HG03280 (cell line): ENCODE data around the gene ITGB1.
"Not testable (repeated sequence)": the region's sequence is repeated elsewhere in the genome, so short reads cannot be mapped to it uniquely, and the experiment has no call there.

Source experiments
- ATAC-seq: cut with Tn5 transposase; IDR thresholded peaks from one replicate; pipeline ENCODE4 v1.9.1; 2021; ENCODE audit warnings: mild to moderate bottlenecking, moderate library complexity; ENCODE audit not compliant: unreplicated experiment

ITGB1 gene

DNA sequence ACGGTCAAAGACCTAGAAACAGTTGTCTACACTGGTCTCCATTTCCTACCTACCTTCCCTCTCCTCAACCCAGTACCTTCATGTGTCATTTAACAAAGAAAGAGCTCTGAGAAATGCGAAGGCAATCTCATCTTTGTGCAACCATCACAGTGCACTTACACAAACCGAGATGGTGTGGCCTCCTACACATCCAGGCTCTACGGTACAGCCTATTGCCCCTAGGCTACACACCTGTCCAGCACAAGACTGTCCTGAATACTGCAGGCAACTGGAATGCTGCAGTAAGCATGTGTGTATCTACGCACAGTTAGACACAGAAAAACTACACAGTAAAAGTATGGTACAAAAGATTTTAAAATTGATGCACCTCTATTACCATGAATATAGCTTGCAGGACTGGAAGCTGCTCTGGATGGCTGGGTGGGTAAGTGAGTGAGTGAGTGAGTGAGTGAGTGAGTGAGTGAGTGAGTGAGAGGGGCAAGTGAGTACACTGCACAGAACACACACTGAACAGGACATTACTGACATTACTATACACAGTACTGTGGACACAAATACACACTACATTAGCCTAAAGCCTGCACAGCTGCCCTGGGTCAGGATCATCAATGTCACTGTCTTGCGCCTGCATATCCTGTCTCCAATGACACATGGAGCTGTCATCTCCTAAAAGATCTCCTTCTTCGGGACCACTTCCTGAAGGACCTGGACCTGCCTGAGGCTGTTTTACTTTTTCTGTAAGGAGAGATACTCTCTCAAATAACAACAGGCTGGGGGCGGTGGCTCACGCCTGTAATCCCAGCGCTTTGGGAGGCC is 18.5 kb downstream of the ITGB1 start:
- ATAC-seq, result no peak

DNA sequence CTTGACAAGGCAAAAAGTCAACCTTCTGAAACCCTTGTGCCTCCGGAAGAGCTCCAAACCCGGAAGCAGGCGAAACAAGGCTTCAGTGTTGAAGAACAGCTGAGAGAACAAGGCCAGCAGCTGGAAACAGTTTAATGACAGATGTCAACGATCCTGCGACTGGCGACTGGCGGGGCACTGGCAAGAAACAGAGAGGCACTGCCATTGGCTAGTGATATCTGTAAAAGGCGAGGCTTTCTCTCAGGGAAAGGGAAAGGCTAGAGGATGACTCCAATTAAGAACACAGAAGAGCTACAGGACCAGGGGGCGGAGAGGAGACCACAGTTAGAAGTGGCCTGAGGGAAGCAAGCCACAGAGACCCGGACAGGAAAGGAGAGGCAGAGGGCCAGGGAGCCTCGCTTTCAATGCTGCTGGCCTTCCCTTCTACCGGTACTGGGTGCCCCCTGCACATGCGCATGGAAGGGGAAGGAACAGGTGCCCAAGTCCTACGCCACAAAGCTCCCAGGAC is 19.4 kb downstream of the ITGB1 start:
- no peak for ATAC-seq

DNA sequence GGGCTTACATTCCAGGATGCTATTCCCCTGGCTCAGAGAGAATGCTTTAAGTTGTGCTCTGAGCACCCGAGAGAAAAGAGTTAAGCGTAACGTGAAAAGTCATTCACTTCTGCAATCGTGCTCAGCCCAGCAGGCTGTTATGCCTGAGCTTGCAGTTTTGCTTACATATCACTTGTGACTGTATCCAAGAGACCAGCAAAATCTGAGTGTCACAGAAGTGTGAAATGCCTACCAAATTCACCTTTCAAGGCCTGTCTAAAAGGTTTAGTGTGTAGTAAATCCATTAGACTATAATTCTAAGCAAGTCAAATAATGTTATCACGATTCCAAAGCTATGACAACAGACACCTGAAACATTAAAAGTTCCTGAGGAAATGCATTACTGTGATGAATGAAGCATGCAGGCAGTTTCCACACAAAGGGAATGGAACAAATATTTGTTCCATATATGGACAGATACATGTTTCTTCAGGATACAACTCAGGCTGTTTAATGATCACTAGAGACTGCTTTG is 20.1 kb downstream of the ITGB1 start:
- ATAC-seq, result no peak

DNA sequence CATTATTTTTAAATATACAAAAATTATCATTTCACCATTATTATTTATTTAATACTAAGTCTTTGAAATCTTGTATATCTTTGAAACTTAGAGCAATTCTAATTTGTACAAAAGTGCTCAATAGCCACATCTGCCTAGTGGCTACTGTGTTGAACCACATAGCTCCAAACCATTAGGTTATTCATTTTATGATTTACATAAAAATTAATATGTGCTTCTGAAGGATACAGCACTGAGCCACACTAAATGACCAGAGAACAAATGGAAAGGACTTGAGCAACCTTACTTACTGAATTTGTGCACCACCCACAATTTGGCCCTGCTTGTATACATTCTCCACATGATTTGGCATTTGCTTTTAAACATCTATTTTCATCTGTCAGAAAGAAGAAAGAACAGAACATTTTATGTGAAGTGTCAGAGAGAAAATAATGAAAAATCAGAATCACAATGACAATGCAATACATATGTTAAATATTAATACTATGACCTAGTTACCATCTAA is 25.8 kb downstream of the ITGB1 start:
- no peak for ATAC-seq

DNA sequence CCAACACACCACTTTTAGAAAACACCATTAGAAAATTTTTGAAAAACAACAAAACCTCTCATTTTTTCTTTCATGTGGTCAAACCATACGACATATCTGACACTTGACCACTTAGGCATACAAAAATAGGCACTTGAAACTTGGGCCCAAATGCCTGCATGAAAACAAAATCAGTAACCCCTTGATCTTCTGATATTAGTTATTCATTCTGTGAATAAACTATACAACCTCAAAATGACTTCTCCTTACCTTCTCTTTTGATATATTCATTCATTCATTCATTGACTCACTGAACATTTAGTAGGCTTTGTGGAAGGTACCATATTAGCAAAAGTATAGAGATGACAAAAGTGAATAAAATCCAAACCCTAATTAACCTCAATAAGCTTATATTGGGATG is 26.4 kb downstream of the ITGB1 start:
- ATAC-seq, result no peak

DNA sequence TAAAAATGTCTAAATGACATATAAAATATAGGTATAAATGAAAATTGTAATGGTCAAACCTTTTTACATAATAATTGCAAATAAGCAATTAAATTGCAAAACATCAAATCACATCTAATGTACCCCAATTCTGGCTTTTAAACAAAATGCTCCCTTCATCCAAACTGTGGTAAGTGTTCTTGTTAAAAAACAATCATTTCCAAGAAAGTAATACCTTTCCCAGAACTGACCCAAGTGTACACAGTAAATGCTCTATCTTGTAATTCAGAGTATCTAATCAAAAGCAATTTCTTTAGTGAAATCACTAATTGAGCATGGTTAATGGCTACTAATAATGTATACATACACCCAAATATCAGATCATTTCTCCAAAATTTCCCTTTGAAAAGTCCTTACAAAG is 28.0 kb downstream of the ITGB1 start:
- no peak for ATAC-seq

DNA sequence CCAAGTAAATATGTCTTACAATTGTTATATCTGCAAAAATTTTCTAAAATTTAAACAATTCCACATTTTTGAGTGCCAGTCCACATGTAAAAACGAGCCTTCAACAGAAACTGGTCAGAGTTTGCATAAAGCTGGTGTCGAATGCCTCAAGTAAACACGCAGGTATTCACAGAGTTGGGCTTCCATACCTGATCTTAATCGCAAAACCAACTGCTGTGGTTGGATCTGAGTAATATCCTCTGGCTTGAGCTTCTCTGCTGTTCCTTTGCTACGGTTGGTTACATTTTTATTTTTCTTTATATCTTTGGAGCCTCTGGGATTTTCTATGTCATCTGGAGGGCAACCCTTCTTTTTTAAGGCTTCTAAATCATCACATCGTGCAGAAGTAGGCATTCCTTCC is 28.4 kb downstream of the ITGB1 start:
- ATAC-seq, result no peak

DNA sequence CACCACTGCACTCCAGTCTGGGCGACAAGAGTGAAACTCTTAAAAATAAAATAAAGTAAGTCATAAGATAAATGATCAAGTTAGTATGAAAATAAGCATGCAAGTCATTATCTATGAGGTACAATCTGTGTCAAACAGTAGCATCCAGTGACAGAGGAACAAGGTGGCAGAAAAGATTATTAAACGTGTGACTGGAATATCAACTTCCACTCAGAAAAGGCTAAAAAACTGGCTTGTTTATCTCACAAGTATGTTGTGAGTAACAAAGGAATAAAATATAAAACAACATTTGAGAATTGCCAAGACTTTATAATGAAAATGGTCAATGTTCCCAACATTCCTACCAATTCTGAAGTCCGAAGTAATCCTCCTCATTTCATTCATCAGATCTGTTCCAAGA is 30.3 kb downstream of the ITGB1 start:
- no peak for ATAC-seq

DNA sequence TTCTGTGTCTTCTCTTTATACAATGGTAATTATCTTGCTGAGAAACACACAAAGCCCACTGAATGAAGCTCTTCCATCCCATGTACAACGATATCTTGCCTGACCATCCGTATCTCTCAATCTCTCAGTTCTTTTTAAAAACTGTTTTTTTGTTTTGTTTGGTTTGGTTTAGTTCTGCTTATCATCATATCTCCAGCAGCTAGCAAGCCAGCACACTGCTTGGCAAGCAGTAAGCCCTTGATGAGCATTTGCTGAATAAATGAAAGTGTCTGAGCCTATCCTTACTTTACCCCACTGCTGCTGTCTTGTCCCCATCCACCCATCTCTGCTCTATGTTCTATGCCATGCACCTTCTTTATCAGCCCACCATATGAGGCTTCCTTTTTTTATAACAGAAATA is 34.2 kb downstream of the ITGB1 start:
- no peak for ATAC-seq

DNA sequence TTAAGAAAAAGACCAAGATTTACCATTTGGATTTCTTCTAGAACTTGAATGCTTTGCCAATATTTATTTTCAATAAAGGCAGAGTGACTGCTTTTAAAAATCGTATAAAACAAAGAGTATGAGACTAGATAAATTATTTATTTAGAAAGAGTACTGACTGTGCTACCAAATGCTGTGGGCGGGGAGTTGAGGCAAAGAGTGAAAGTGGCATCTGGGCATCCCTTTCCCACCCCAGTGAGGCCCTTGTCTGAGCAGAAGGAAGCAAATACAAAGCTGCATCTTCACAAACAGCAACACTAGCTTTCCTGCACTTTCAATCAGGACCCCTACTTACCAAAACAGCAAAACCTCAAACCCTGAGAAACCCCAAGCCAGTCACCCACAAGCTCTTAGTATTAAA is 34.9 kb downstream of the ITGB1 start:
- no peak for ATAC-seq

DNA sequence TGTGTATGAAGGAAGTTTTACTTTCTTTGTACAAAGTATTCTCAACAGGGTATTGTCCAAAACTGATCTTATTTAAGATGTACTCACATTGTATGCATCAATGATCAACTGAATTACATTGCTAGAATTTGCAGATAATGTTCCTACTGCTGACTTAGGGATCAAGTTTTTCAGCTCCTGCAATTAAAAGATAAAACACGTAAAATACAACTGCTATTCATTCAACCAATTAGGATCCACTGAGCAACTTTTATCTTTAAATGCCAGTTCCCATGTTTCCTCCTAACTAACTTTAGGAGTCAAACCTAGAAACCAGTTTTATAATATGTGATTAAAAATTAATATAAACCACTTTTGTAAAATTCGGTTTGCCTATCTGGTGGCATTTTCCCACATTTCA is 35.9 kb downstream of the ITGB1 start:
- ATAC-seq, result no peak

DNA sequence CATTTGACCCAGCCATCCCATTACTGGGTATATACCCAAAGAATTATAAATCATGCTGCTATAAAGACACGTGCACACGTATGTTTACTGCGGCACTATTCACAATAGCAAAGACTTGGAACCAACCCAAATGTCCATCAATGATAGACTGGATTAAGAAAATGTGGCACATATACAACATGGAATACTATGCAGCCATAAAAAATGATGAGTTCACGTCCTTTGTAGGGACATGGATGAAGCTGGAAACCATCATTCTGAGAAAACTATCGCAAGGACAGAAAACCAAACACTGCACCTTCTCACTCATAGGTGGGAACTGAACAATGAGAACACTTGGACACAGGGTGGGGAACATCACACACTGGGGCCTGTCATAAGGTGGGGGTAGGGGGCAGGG is 40.2 kb downstream of the ITGB1 start:
- not testable (repeated sequence) for ATAC-seq

DNA sequence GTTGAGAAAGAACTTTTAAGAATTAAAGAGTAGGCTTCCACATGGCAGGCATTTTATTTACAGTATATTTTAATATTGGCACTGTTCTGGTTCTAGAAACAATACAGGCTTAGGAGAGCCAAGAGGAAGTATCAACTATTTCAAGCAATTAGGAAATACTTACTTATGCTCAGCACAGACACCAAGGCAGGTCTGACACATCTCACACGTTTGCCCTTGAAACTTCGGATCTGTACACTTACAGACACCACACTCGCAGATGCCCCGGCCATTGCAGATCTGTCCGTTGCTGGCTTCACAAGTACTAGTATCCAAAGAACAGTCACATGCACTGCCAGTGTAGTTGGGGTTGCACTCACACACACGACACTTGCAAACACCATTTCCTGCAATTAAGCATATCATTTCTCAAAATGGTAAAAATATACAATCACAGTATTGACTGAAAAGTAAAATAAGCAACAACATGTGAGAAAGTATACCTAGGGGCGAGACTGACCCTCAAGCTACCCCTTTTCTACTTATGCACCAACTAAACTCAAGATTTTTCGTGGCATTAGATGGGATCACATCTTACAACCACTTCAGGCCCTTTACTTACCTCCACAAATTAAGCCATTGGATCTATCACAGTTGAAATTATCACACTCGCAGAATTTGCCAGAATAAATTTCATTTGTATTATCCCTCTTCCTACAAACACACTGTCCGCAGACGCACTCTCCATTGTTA is 46.6 kb downstream of the ITGB1 start:
- ATAC-seq, result no peak

DNA sequence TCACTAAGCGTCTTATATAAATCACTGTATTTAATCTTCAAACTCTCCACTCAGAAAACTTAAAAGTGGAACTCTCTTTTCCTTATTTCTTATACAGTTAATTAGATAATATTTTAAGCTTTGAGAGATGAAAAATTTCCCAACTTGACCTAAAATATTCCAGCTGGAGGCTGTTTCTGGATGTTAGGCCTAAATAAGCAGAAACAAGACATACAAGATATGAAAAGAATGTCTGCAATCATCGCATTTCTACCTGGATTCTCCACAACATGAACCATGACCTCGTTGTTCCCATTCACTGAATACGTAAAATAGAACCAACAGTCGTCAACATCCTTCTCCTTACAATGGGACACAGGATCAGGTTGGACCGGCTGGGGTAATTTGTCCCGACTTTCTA is 48.1 kb downstream of the ITGB1 start:
- not testable (repeated sequence) for ATAC-seq

DNA sequence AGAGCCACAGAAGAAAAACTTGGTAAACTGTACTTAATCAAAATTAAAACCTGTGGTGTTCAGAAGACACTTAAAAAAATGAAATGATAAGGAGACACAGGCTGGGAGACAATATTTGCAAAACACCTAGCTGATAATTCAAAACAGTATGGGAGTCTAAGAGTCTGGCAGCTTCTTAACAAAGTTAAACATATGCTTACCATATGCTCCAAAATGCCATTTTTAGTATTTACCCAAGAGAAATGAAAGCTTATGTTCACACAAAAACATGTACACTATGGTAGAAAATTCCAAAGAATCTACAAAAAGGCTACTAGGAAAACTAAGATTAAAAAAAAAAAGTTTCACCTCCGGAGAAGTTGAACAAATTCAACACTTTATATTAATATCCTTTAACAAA is 48.6 kb downstream of the ITGB1 start:
- ATAC-seq, result no peak

DNA sequence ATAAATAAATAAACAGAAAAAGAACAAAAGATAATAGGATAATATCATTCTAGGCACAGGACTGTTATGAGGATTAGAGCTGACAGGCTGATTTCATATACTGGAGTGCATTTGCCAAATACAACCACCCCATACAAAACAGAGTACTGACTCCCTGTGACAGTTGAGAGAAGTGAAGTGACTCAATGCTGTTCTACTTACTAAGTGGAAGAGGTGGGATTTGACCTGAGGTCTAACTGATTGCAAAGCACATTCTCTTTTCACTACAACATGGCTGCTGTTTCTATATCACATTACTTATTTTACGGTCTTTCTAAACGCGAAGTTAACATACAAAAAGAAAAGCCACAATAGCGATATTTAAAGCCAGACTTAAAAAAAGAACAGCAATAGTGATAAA is 51.4 kb downstream of the ITGB1 start:
- no peak for ATAC-seq

DNA sequence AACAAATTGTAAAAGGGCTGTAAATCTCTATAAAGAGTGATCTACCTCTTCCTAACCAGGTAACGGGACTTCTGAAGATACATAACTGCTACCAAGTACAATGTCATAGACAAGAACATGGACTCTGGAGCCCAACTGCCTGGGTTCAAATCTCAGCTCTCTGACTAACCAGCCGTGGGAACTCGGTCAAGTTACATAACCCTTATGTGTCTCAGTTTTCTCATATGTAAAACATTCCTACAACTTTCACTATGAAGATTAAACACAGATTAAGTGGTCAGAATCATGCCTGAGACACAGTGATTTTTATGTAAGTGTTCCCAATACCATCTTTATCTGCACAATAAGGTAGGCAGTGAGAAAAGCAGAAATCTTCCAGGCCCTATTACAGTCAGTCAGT is 52.6 kb downstream of the ITGB1 start:
- ATAC-seq, result no peak

DNA sequence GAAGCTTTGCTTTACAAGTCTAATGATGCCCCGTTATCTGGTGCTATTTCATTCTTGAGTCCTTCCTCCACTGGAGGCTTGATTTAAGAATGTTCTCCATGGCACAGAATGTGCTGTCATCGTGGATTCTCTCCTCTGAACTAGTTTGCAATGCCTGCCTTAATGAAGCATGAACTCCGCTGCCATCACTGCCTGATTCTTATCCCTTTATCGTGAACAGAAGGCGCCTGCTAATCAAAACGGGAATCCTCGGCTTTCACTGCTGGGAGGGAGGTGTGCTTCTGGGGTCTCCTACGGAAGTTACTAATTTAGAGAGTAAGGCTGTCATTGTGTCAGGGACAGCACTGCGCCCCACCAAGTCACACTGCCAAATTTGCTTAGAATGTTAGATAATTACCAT is 56.2 kb downstream of the ITGB1 start:
- no peak for ATAC-seq

DNA sequence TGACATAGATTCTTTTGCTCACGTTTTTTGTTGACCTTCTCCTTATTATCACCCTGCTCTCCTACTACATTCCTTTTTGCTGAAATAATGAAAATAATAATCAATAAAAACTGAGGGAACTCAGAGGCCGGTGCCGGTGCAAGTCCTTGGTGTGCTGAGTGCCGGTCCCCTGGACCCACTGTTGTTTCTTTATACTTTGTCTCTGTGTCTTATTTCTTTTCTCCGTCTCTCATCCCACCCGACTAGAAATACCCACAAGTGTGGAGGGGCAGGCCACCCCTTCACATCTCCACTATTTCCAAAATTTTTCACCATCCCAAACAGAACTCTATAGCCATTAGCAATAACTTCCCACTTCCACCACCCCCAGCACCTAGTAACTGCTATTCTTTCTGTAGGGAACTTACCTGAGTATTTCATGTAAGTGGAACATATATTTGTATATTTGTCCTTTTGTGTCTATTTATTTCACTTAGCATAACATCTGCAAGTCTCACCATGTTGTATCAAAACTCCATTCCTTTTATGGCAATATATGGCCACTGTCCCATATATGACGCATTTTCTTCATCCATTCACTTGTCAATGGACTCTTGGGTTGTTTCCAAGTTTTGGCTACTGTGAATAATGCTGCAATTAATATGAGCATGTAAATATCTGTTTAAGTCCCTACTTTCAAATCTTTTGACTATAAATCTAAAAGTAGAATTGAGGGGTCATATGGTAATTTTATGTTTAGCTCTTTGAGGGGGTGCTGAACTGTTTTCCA is 62.6 kb downstream of the ITGB1 start:
- ATAC-seq, result not testable (repeated sequence)

DNA sequence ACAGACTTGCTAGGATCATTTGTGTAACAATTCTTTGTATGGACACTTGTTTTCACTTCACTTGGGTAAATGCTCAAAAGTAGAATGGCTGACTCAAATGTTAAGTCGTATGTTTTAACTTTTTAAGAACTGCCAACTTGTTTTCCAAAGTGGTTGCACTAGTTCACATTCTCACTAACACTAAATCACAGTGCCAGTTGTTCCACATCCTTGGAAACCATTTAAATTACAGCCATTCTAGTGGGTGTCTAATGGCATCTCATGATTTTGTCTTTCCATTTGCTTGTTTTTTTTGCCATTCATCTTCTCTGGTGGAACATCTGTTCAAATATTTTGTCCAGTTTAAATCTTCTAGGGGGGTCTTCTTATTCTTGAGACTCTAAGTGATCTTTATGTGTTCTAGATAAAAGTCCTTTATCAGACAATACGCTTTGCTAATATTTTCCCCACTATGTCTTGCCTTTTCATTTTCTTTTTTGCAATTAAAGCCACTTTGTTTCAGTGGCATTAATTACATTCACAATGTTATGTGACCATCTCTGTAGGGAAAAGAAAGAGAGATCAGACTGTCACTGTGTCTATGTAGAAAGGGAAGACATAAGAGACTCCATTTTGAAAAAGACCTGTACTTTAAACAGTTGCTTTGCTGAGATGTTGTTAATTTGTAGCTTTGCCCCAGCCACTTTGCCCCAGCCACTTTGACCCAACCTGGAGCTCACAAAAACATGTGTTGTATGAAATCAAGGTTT is 63.9 kb downstream of the ITGB1 start:
- ATAC-seq, result no peak
